ENCODE results near the gene GBF1. TPM values are rescaled to one million over a fixed set of nuclear protein-coding genes. Genes with fewer than 3 reads are reported as not detected.
"Not testable (repeated sequence)": the region's sequence is repeated elsewhere in the genome, so short reads cannot be mapped to it uniquely, and the experiment has no call there.

Gene GBF1
- total RNA-seq, 2 donors from 2014 or later: 53.1 to 59.1 TPM

- no peaks in the 10 kb centered on the region for H3K36me3 ChIP-seq
Measured at GRCh38 chr10:102243309-102243708, 2.0 kb upstream of the GBF1 start.

GRCh38 chr10:102245932-102246251 lies 560 bp downstream of the GBF1 start:
- intact Hi-C loops (cut with DNase I): no loop called here
- Histone ChIP-seq H3K27ac (peak overlapping the region; percentile 77 to 79), H3K4me3 (peak overlapping the region; percentile 64 to 67), H3K36me3 (no peaks in the 10 kb centered on the region), H3K9me3 (no peaks in the 10 kb centered on the region), H3K4me1 (replicated peaks) (peaks cover 18% of the 10 kb centered on the region), H3K27me3 (replicated peaks; ENCODE audit: insufficient read depth) (no peaks in the 10 kb centered on the region)
- WGBS: 0% methylated on average over 4 of the region's 4 CpGs
- no peak for DNase-seq (ENCODE audit: low spot score)
- no peak for TF ChIP-seq POLR2AphosphoS5 (IDR thresholded peaks at IDR 0.05)
- TF ChIP-seq CTCF (IDR thresholded peaks at IDR 0.05): no peak
- TF ChIP-seq POLR2A (IDR thresholded peaks at IDR 0.05): no peak

More at GRCh38 chr10:102243309-102243708, 2.0 kb upstream of the GBF1 start:
- TF ChIP-seq POLR2AphosphoS5 (IDR thresholded peaks at IDR 0.05) (no peak), POLR2A (IDR thresholded peaks at IDR 0.05) (no peak)
- no peaks in the 10 kb centered on the region for H3K9me3 ChIP-seq
- no peak overlapping the region for H3K27ac ChIP-seq
- DNase-seq (ENCODE audit: low spot score): no peak
- peaks cover 17% of the 10 kb centered on the region for H3K4me1 ChIP-seq (replicated peaks)
- intact Hi-C loops (cut with DNase I): loop anchor here (5.0 kb wide), 1 partner anchor 154 kb away; the partner anchor contains the start of gene NFKB2
- H3K27me3 ChIP-seq (replicated peaks; ENCODE audit: insufficient read depth): no peaks in the 10 kb centered on the region
- no peak overlapping the region for H3K4me3 ChIP-seq
- WGBS: 71% methylated on average over 2 of the region's 2 CpGs

GRCh38 chr10:102246261-102246660 lies 929 bp downstream of the GBF1 start:
- Histone ChIP-seq H3K4me3 (peak overlapping the region; percentile 64 to 67), H3K27me3 (replicated peaks; ENCODE audit: insufficient read depth) (no peaks in the 10 kb centered on the region), H3K27ac (peak overlapping the region; percentile 77 to 79), H3K36me3 (no peaks in the 10 kb centered on the region), H3K9me3 (no peaks in the 10 kb centered on the region), H3K4me1 (replicated peaks) (peaks cover 16% of the 10 kb centered on the region)
- TF ChIP-seq POLR2A (IDR thresholded peaks at IDR 0.05) (no peak), CTCF (IDR thresholded peaks at IDR 0.05) (no peak), POLR2AphosphoS5 (IDR thresholded peaks at IDR 0.05) (no peak)
- intact Hi-C loops (cut with DNase I): no loop called here
- WGBS: 8% methylated on average over 3 of the region's 3 CpGs
- DNase-seq (ENCODE audit: low spot score): no peak

GRCh38 chr10:102247734-102248133 lies 2.4 kb downstream of the GBF1 start:
- no peak for TF ChIP-seq POLR2A (IDR thresholded peaks at IDR 0.05)
- peak; percentile 59 for TF ChIP-seq POLR2AphosphoS5 (IDR thresholded peaks at IDR 0.05)
- peak; percentile 53 for DNase-seq (ENCODE audit: low spot score)
- no peak overlapping the region for H3K4me3 ChIP-seq
- H3K36me3 ChIP-seq: no peaks in the 10 kb centered on the region
- H3K4me1 ChIP-seq (replicated peaks): peaks cover 16% of the 10 kb centered on the region
- H3K27me3 ChIP-seq (replicated peaks; ENCODE audit: insufficient read depth): no peaks in the 10 kb centered on the region
- no peaks in the 10 kb centered on the region for H3K9me3 ChIP-seq
- intact Hi-C loops (cut with DNase I): no loop called here
- H3K27ac ChIP-seq: peak overlapping the region in 1 of 2 donors; percentile 79

GRCh38 chr10:102252508-102252907 lies 7.2 kb downstream of the GBF1 start:
- DNase-seq (ENCODE audit: low spot score); H3K9me3 ChIP-seq; H3K27ac ChIP-seq; H3K36me3 ChIP-seq; H3K4me3 ChIP-seq; H3K4me1 ChIP-seq (replicated peaks); H3K27me3 ChIP-seq (replicated peaks; ENCODE audit: insufficient read depth); intact Hi-C loops (cut with DNase I): not testable (repeated sequence)
- WGBS: 97% methylated on average over 3 of the region's 3 CpGs

- no peak for DNase-seq (ENCODE audit: low spot score)
- intact Hi-C loops (cut with DNase I): no loop called here
- Histone ChIP-seq H3K27me3 (replicated peaks; ENCODE audit: insufficient read depth) (no peaks in the 10 kb centered on the region), H3K4me3 (no peak overlapping the region), H3K27ac (no peak overlapping the region), H3K36me3 (no peaks in the 10 kb centered on the region), H3K9me3 (no peaks in the 10 kb centered on the region), H3K4me1 (replicated peaks) (no peaks in the 10 kb centered on the region)
- 18% methylated on average over 1 of the region's 1 CpG for WGBS
- no peak for TF ChIP-seq POLR2A (IDR thresholded peaks at IDR 0.05)
- no peak for TF ChIP-seq POLR2AphosphoS5 (IDR thresholded peaks at IDR 0.05)
- no peak for TF ChIP-seq CTCF (IDR thresholded peaks at IDR 0.05)
Measured at GRCh38 chr10:102254426-102254825, 9.1 kb downstream of the GBF1 start.
